Osteocyte (in vitro differentiated cells): ENCODE measurements around the gene FTL. TPM values are rescaled to one million over a fixed set of nuclear protein-coding genes. Genes with fewer than 3 reads are reported as not detected.
"Not testable (repeated sequence)": the region's sequence is repeated elsewhere in the genome, so short reads cannot be mapped to it uniquely, and the experiment has no call there.

Experiments
- DNase-seq: peaks from one replicate; pipeline ENCODE4 v3.0.0; 2021; ENCODE audit warnings: mixed read lengths; ENCODE audit not compliant: unreplicated experiment; ENCODE audit errors: extremely low spot score
- H3K27ac Mint-ChIP-seq: one replicate; pipeline ENCODE4 v1.8.0; 2021; ENCODE audit warnings: mild to moderate bottlenecking, mixed read lengths; ENCODE audit not compliant: unreplicated experiment
- H3K27me3 Mint-ChIP-seq: one replicate; pipeline ENCODE4 v1.8.0; 2021; ENCODE audit warnings: mixed read lengths; ENCODE audit not compliant: unreplicated experiment
- H3K36me3 Mint-ChIP-seq: one replicate; pipeline ENCODE4 v1.8.0; 2021; ENCODE audit warnings: mixed read lengths; ENCODE audit not compliant: unreplicated experiment
- H3K4me1 Mint-ChIP-seq: one replicate; pipeline ENCODE4 v1.8.0; 2021; ENCODE audit warnings: mixed read lengths; ENCODE audit not compliant: unreplicated experiment
- H3K4me3 Mint-ChIP-seq: one replicate; pipeline ENCODE4 v1.8.0; 2021; ENCODE audit warnings: mild to moderate bottlenecking, moderate library complexity, mixed read lengths; ENCODE audit not compliant: unreplicated experiment
- H3K9me3 Mint-ChIP-seq: one replicate; pipeline ENCODE4 v1.8.0; 2021; ENCODE audit warnings: mixed read lengths; ENCODE audit not compliant: unreplicated experiment
- CTCF ChIP-seq: fragments of 200-600 bp; sonication (generic); IDR thresholded peaks from 2 replicates; pipeline ENCODE4 v1.5.0; 2021; ENCODE audit warnings: antibody characterized with exemption, mild to moderate bottlenecking, moderate library complexity
- long read RNA-seq: library from polyadenylated mRNA; unstranded; transcript quantifications from one replicate; pipeline ENCODE4 v2.0.0, GENCODE V29; 2021
- total RNA-seq: library from RNA; stranded (reverse); gene quantifications from 2 replicates; pipeline ENCODE4 v1.2.1, GENCODE V29; 2021

The FTL gene
- total RNA-seq = 2,724 and 2,792 TPM in 2 replicates
- long read RNA-seq, transcript FTL-201 (4 exons, 878 nt) = major isoform, 3,770 of 3,795 reads
- long read RNA-seq, partial matches to known transcripts = 3 of 3,795 reads
- long read RNA-seq, other reads (novel, unspliced or antisense) = 22 of 3,795 reads

GRCh38 chr19:48965040-48965805 lies at the start of gene FTL:
Gene FTL, plus strand, starts transcription at chr19:48965309. Its CDS starts 199 bp downstream, at chr19:48965508.
- Mint-ChIP-seq H3K27ac (peak within 1 kb of the TSS; percentile 98), H3K27me3 (no peaks in the 10 kb centered on the region), H3K4me1 (peaks cover 56% of the 10 kb centered on the region), H3K9me3 (no peaks in the 10 kb centered on the region), H3K36me3 (peaks cover 22% of the 10 kb centered on the region), H3K4me3 (peak within 1 kb of the TSS; percentile 95)
- no peak for TF ChIP-seq CTCF
- DNase-seq = peak; percentile 98

- no peaks in the 10 kb centered on the region for H3K9me3 Mint-ChIP-seq
Observed at GRCh38 chr19:48915757-48916156, 49.4 kb upstream of the FTL start.

GRCh38 chr19:48918071-48918470 lies 47.0 kb upstream of the FTL start:
- Mint-ChIP-seq H3K36me3 (peaks cover 31% of the 10 kb centered on the region), H3K9me3 (no peaks in the 10 kb centered on the region), H3K27ac (no peak overlapping the region), H3K27me3 (no peaks in the 10 kb centered on the region), H3K4me1 (no peaks in the 10 kb centered on the region), H3K4me3 (no peak overlapping the region)
- no peak for TF ChIP-seq CTCF
- DNase-seq = no peak

More at GRCh38 chr19:48915757-48916156, 49.4 kb upstream of the FTL start:
- TF ChIP-seq CTCF = no peak
- H3K27me3 Mint-ChIP-seq = no peaks in the 10 kb centered on the region
- H3K4me1 Mint-ChIP-seq = no peaks in the 10 kb centered on the region
- H3K27ac Mint-ChIP-seq = no peak overlapping the region
- peaks cover 39% of the 10 kb centered on the region for H3K36me3 Mint-ChIP-seq
- no peak overlapping the region for H3K4me3 Mint-ChIP-seq
- DNase-seq = no peak

- no peak overlapping the region for H3K4me3 Mint-ChIP-seq
- peaks cover 31% of the 10 kb centered on the region for H3K36me3 Mint-ChIP-seq
- no peaks in the 10 kb centered on the region for H3K27me3 Mint-ChIP-seq
- H3K27ac Mint-ChIP-seq = no peak overlapping the region
- H3K4me1 Mint-ChIP-seq = no peaks in the 10 kb centered on the region
- no peak for DNase-seq
- TF ChIP-seq CTCF = no peak
- no peaks in the 10 kb centered on the region for H3K9me3 Mint-ChIP-seq
Observed at GRCh38 chr19:48918801-48919247, 46.3 kb upstream of the FTL start.

GRCh38 chr19:48919271-48919670 lies 45.8 kb upstream of the FTL start:
- not testable (repeated sequence) for H3K27ac Mint-ChIP-seq, H3K27me3 Mint-ChIP-seq, H3K4me3 Mint-ChIP-seq, DNase-seq, H3K9me3 Mint-ChIP-seq, H3K4me1 Mint-ChIP-seq
- H3K36me3 Mint-ChIP-seq = peaks cover 29% of the 10 kb centered on the region
